ENCODE results near the gene AIMP1.

The AIMP1 gene

DNA sequence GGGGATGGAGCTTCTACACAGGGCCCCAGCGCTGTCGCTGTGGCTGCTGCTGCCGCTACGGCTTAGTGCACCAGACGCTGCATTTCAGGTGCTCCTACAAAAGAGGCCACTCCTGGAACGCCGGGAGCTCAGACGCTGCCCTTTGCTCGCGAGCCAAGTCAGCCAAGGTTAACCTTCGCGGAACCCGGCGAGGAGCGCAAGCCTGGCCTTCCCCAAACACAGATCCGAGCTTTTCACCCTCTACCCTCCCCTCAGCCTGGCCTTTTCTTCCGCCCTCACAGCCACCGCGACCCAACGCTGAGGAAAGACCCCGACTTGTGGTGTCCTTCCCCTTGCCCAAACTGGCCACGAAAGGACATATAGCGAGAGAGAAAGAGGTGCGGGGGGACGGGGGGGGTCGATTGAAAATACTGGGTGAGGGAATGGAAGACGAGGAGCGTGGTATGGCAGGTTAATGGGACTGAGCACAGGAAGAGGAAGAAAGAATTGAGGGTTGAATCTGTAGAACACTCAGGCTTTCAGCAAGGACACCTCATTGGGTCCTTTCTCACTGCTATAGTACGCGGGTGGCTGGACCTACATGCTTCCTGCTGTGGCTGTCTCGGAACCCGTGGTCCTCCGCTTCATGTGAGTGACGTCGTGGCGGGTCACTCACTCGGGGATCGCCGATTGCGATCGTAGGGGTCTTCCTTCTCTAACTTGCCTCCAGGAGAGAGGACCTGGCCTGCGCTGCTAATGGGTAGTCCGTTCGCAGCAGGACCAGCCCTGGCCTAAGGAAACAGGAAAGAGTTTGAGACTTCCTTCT lies at the start of gene AIMP1, which contains the start of gene TBCK:
Gene AIMP1 (plus strand): TSS at position 583 of the 805 bp plus-strand sequence. CDS start 8,460 bp downstream, outside the sequence.
Gene TBCK (minus strand): TSS at position 242 of the 805 bp plus-strand sequence. CDS start 7,249 bp downstream, outside the sequence.
- DNase-seq: peak; percentile 49 to 98 (median 85)

DNA sequence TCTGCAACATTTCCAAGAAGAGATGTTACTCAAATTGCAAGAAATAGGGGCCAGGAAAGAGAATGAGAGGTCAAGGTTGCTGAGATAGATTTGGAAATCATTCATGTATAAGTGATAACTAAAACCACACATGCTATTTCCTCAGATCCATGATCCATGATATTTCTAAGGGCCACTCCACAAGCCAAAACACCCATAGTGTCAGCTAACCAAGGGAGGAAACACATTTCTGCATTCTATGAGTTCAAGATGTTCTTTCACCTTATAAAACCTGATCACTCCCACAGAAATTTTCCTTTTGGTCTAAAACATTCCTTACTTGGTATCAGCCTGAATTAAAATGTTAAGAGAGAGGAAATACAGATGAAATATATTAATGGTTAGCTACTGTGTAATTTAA lies 47.6 kb upstream of the AIMP1 start:
- no peak for DNase-seq

DNA sequence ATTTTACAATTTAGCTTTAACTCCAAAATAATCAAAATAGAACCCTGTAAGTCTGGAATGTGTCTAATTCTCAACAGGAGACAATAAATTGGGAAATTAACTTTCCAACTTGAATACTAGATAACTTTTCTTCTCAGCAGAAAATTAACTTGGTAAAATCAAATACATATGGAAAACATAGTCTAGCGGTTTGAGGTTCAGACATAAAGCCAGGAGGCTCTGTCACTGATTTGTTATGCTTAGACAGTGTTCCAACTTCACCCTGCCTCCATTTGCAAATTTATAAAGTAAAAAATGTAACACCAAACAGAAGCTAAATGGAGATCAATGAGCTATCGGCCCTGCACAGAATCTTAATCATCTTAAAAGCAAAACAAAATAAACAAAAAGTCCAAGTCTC lies 46.6 kb upstream of the AIMP1 start:
- no peak for DNase-seq

DNA sequence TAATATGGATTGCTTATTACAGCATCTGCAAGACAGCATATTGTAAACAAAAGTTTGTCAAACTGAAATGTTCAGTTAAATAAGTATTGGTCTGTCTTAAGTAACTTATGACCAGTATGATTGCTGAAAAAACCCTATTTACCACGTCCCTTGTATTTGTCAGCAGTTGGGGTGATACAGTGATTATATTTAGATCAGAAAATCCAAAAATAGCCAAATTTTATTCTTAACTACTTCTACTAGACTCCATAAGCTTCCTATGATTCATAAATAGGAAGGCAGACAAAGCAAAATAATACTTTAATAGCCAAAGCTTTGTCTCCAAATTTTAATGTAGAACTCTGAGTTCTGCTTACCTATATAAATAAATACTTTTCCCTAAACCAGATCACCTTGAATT lies 45.6 kb upstream of the AIMP1 start:
- no peak for DNase-seq

DNA sequence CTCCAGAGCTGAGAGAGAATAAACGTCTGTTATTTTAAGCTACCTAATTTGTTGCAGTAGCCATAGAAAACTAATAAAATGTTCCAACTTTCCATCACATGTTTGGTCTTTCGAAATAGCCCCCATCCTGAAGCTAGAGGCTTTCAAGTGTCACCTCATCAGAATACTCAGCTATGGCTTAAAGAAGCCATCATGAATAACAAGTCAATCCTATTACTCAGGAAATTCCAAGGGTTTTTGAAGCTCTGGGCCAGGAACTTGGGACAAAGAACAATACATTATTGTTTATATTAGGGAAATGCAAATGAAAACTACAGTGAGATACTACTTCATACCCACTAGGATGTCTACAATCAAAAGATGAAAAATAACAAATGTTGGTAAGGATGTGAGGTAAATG lies 42.5 kb upstream of the AIMP1 start:
- DNase-seq: no peak

DNA sequence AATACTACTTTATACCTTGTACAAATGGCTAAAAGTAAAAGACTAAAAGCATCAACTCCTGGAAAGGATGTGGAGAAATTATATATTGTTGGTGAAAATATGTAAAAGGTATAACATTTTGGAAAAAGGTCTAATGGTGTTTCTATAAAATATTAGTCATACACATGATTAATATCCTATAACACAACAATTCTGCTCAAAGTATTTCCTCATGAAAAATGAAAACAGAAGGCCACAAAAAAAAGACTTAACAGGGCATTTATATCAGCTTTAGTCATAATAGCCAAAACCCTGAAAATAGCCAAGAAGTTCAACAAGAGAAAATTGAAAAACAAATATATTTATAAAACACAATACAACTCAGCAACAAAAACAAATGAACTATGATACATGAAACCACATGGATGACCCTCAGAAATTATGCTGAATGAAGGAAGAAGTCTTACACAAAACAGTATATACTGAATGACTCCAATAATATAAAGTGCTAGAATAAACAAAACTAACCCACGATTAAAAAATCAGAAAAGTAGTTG lies 39.1 kb upstream of the AIMP1 start:
- no peak for DNase-seq

DNA sequence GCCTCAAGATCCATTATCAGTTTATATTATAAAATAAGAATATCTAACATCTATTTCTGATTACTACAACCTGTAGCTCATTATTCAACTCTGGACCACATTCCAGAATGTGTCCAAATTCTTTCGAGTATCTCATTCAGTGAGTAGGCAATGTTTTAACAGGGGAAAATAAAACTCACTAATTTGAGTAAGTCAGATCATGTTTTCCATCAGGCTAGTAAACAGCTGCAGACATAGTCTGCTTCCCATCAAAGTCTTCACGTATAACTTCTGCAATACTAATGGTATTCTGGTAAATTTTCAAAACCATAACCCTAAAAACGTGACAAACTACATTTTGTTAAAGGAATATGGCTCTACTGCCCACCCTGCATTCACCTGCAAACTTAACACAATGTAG lies 32.1 kb upstream of the AIMP1 start:
- DNase-seq: no peak

DNA sequence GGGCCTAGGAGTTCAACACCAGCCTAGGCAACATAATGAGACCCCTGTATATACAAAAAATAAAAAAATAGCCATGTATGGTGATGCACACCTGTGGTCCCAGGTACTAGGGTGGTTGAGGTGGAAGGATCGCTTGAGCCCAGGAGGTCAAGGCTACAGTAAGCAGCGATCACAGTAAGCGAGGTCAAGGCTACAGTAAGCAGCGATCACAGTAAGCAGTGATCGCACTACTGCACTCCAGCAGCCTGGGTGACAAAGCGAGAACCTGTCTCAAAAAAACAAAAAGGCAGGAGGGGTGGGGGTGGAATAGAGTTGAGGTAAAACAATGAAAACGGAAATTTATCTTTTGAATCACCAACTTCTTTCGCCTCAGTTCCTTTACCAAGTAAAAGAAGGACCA lies 29.7 kb upstream of the AIMP1 start:
- DNase-seq: no peak

DNA sequence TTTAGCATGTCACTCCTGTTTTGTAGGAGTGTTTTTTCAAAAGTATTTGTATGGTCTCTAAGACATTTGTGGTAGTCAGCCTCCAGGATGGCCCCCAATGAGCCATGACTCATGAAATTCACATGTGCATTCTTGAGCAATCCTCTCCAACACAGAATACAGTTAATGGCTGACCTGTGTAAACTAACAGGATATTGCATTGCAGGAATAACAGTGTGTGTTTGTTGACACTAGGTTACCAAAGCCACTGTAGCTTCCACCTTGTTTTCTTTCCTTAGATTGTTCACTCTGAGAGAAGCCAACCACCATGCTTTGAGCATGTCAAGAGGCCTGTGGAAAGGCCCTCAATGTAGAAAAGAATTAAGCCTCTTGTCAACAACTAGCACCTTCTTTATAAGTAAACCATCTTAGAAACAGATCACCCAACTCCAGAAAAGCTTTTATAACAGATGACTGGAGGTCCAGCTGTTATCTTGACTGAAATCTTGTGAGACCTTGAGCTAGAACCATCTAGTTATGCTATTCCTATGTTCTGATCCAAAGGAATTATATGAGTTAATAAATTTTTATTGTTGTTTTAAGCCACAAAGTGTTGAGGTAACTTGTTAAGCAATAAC lies 28.9 kb upstream of the AIMP1 start:
- no peak for DNase-seq

DNA sequence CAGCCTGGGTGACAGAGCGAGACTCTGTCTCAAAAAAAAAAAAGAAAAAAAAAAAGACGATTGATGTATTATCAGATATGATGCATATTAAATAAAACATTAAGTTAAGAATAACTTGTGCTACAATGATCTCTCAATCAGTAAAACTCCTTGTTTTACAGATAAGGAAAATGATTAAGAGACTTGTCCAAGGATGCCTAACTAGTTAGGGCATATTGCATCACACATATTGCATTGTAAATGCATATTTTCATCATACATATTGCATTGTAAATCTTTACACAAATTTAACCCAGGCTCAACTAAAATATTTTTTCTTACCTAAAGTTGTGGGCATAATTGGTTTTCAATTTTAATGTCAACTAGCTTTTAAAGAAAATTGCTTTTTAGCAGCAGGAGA lies 26.6 kb upstream of the AIMP1 start:
- no peak for DNase-seq

DNA sequence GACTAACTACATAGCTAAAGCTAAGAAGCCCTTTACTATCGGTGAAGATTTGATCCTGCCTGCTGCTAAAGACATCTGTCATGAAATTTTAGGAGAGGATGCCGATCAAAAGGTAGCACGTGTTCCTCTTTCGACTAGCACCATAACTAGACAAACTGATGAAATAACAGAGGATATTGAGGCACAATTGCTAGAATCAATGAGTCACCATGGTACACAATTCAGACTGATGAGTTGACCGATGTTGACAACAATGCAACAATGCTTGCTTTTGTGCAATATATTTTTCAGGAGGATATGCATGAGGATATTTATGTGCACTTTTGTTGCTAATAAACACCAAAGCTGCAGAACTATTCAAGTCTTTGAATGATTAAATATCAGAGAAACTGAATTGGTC lies 24.7 kb upstream of the AIMP1 start:
- no peak for DNase-seq

DNA sequence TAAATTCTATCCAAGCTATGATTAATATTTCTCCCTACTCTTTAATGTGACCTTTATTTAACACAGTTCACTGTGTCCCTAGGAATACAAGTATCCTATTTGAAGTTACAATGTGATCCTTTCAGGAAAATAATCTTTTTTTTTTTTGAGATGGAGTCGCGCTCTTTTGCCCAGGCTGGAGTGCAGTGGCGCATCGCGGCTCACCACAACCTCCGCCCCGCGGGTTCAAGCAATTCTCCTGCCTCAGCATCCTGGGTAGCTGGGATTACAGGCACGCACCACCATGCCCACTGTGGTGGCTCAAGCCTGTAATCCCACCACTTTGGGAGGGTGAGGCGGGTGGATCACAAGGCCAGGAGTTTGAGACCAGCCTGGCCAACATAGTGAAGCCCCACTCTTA lies 22.3 kb upstream of the AIMP1 start:
- no peak for DNase-seq

DNA sequence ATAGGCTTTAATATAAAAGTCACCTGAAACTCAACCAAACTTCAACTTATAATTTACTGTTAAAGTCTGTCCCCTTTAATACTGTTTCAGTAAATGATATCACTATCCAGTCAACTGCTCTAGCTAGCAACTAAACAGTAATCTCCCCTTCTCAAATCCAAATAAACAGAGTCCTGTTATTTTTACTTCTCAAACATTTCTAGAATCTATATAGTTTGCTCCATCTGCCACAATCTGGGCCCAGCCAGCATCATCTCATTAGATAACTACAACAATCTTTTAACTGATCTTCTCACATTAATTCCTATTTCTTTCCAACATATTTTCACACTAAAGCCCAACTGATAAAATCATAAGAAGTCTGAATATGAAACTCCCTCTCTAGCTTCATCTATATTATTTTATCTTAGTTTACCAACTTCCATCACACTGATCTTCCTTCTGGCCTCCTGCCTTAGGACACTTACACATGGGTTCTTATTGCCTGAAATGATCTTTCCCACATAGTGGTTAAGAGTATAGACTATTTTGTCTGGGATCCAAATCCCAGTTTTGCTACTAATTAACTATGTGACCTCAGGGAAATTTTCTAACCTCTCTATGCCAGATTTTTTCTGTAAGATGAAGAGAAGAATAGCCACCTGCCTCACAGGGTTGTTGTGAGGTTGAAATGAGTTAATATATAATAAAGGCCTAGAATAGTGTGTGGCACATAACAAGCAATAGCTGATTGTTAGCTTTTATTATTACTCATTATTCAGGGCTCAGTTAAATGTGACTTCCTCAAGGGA lies 18.9 kb upstream of the AIMP1 start:
- no peak for DNase-seq

DNA sequence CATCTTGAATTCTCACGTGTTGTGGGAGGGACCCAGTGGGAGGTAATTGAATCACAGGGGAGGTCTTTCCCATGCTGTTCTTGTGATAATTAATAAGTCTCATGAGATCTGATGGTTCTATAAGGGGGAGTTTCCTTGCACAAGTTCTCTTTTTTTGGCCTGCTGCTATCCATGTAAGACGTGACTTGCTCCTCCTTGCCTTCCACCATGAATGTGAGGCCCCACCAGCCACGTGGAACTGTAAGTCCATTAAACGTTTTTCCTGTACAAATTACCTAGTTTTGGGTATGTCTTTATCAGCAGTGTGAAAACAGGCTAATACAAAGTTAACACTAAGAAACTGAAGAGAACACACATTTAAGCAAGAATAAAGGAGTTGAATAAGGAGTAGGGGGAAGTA lies 16.4 kb upstream of the AIMP1 start:
- DNase-seq: no peak

DNA sequence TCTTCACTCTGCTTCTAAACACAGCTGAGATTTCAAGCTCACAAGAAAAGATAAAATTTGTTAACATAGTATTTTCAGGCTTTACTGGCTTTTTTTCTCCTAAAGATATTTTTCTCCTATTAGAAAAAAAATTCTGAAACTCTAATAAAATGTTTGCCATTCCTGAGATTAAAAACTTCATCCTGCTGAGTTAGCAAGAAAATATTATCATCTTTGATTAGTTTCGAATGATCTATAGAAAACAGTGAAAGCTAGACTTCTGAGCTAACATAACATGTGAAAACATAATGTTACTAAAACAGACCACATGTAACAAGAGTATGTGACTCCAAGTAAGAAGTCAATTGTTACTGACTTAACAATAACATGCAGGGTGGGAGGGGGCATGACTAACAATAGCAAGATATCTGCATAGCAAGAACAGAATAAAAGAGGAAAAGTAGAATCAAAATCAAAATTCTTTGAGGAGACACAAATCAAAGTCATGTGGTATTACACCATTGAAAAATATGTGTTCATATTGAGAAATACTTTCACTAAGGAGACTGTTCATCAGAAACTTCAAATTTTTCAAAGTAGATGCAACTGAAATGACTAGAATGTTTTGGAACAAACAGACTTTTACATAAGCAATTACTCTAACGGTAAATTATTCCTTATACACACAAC lies 14.8 kb upstream of the AIMP1 start:
- no peak for DNase-seq

DNA sequence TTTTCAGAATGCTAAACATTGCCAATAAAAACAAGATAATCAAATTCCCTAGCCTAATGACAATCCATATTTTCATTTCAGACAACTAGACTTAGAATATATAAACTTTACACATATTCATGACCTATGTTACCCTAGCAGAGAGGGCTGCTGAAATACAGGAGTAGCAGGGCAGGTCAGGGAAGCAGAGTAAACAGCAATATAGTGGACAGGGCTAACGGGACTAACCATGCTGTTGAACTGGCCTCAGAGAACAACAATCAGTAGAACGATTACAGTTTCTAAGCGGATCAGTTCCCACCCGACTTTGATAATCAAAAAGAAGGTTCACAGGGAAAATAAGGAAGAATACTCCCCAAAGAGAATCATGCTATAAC lies 14.3 kb upstream of the AIMP1 start:
- no peak for DNase-seq

DNA sequence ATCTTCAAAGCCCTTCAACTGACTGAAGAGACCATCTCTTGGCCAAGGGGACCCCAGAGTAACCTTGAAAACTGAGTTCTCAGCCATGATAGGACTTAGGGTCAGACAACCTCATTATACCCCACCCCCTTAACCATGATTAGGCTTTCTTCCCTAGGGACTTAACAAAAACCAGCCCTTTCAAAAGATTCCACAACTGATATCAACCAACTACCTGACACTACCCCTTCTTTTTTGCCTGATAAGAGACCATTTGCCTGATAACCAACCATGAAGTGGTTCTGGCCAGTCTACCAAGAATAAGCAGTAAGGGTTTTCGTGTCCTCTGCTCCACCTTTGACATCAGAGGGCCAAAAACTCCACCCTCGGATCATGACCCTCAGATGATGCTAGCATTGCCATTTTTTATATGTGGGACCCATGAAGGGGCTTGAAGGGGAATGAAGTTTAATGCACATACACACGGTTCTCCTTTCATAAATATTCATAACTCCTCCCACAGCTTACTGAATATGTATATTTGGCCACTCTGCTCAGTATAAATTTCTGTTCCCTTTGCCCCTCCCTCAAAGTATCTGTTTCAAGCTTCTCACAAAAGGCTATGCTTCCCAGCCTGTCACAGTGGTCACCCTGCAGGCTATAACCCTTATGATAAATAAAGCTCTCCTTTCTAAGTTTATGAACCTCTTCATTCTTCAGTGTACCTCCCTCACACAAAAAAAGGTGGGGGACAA lies 12.6 kb upstream of the AIMP1 start:
- no peak for DNase-seq

DNA sequence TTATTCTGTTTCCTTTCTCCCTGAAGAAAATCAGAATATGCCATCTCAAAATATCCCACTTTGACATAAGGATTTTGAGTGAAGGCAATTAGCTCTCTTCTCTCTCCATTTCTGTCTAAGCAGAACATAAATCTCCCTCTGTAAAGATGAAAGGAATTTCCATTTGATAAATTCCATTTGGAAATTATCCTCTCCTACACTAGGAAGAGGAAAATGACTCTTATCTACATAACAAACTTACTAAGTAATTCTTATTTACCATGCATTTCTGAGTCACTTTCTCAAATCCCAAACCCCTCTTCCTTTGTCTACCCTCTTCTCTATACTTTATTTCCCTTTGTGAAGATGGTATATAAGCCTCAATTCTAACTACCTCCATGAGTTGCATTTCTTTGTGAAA lies 11.7 kb upstream of the AIMP1 start:
- no peak for DNase-seq

DNA sequence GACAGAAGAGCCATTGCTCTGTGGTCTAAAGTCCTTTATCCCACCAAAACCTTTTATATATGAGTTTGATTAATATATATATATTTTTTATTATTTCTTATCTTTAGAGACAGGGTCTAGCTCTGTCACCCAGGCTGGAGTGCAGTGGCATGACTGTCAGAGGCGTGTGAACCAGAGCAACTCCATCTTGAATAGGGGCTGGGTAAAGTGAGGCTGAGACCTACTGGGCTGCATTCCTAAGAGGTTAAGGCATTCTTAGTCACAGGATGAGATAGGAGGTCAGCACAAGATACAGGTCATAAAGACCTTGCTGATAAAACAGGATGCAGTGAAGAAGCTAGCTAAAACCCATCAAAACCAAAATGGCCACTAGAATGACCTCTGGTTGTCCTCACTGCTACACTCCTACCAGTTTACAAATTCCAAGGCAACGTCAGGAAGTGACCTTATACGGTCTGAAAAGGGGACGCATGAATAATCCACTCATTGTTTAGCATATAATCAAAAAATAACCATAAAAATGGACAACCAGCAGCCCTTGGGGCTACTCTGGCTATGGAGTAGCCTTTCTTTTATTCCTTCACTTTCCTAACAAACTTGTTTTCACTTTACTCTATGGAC lies 10.8 kb upstream of the AIMP1 start:
- no peak for DNase-seq

DNA sequence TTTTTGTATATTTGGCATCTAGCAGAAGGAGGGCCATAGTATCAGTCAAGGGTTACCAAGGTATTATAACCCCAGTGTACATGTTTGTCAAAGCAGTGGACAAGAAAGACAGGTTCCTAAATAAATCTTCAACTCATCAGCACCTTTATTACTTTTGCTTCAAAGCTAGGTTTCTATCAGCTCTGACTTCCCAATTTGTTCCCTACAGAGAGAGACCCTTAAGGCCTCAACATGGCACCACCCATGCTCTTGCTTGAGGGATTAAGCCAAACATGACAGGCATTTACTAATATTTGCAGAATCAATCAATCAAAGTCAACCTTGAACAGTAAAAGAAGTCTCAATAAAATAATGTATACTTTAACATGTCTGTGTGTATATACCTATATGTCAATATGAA lies 9.8 kb upstream of the AIMP1 start:
- DNase-seq: no peak

All from hypothalamus (tissue), 51 donors.